LNCaP clone FGC (cell line): ENCODE data around the gene DNASE1L1.

Source experiments
- DNase-seq: peaks from one replicate; pipeline ENCODE4 v3.0.0-alpha.2; 2011; ENCODE audit warnings: low read depth
- H3K4me3 ChIP-seq: 2 replicates; pipeline ENCODE4 v1.5.1; 2011; ENCODE audit warnings: mild to moderate bottlenecking, low read depth, low read length, control low read depth
- TF ChIP-seq, protein P1 (sequence below): IDR thresholded peaks from 2 replicates; pipeline ENCODE4 v1.5.1; 2012; ENCODE audit warnings: mild to moderate bottlenecking; ENCODE audit not compliant: control insufficient read depth, insufficient read depth; ENCODE audit errors: extremely low read depth

DNASE1L1 gene

DNA sequence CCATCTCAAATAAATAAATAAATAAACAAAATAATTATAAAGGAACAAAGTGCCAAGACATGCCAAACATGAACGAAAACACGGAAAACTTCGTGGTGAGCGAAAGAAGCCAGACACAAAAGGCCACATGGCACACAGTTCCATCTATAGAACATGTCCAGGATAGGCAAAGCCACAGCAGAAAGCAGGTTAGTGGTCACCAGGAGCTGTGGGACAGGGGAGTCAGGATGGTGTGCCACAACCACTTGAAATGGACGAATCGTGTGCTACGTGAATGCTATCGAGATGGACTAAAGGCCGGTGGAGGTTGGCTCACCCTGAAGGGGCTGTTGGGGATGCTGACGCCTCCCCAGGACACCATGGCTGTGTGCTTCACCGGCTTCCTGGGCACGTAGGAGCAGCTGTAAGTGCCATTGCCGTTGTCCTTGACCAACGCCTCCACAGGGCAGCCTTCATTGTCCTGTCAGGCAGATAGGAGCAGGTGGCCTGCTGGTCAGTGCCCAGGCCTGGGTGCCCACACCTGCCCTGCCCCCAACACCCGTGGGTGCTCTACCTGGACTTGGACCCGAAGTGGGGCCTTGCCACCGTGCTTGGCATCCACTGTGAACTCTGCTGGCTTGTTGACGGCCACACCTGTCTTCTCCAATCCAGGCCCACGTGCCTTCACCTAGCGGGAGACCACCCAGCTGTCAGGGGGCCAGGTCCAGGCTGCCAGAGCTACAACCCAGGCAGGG, 45.2 kb downstream of the DNASE1L1 start:
- TF ChIP-seq, protein P1, sequence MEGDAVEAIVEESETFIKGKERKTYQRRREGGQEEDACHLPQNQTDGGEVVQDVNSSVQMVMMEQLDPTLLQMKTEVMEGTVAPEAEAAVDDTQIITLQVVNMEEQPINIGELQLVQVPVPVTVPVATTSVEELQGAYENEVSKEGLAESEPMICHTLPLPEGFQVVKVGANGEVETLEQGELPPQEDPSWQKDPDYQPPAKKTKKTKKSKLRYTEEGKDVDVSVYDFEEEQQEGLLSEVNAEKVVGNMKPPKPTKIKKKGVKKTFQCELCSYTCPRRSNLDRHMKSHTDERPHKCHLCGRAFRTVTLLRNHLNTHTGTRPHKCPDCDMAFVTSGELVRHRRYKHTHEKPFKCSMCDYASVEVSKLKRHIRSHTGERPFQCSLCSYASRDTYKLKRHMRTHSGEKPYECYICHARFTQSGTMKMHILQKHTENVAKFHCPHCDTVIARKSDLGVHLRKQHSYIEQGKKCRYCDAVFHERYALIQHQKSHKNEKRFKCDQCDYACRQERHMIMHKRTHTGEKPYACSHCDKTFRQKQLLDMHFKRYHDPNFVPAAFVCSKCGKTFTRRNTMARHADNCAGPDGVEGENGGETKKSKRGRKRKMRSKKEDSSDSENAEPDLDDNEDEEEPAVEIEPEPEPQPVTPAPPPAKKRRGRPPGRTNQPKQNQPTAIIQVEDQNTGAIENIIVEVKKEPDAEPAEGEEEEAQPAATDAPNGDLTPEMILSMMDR = no peak
- DNase-seq = no peak
- no peak overlapping the region for H3K4me3 ChIP-seq

DNA sequence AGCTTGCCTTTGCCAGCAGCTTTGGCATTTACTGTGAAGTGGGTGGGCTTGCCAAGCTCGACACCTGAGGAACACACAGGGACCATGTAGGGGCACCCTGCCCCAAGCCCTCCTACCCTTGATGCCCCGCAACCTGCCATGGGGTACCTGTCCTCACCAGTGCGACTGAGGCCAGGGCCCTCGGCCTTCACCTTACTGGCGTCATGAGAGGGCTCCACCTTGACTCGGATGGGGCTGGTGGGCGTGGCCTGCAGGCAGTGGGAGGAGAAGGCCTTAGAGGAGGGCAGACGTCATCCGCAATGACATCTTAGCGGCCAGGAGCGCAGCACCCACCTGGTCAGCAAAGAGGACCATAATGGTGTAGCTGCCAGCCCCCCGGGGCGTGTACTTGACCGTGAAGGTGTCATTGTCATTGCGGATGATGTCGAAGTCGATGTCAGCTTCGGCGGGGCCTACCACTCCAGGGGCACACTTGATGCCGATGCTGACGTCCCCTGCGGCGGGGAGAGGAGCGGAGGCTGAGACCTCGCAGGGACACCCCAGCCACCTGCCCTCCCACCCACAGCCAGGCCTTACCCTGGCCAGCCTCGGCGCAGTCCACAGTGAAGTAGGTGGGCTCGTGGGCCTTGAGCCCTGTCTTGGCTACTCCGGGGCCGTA, 46.8 kb downstream of the DNASE1L1 start:
- no peak overlapping the region for H3K4me3 ChIP-seq
- DNase-seq = no peak
- TF ChIP-seq, protein P1 = no peak

DNA sequence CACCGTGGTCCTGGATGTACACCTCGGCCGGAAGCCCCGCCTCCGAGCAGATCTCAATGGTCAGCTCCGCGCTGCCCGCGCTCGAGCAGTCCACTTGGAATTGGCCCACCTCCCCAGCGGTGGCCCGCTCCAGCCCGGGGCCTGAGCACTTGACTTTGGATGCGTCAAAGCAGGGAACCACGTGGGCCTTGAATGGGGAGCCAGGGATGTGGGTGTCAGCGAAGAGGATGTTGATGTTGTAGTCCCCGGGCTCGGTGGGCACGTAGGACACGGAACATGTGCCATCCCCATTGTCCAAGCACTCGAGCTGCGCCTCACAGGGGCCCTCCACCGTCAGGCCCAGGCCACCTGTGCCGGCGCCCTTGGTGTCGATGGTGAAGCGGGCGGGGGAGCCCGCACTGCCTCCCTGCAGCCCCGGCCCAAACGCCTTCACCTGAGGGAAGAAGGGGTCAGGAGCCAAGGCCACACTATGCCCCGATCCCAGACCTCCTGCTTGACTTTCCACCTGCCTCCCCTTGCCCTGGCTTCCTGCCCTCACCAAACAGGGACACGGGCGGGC, 48.8 kb downstream of the DNASE1L1 start:
- no peak for DNase-seq
- TF ChIP-seq, protein P1 = no peak
- no peak overlapping the region for H3K4me3 ChIP-seq

DNA sequence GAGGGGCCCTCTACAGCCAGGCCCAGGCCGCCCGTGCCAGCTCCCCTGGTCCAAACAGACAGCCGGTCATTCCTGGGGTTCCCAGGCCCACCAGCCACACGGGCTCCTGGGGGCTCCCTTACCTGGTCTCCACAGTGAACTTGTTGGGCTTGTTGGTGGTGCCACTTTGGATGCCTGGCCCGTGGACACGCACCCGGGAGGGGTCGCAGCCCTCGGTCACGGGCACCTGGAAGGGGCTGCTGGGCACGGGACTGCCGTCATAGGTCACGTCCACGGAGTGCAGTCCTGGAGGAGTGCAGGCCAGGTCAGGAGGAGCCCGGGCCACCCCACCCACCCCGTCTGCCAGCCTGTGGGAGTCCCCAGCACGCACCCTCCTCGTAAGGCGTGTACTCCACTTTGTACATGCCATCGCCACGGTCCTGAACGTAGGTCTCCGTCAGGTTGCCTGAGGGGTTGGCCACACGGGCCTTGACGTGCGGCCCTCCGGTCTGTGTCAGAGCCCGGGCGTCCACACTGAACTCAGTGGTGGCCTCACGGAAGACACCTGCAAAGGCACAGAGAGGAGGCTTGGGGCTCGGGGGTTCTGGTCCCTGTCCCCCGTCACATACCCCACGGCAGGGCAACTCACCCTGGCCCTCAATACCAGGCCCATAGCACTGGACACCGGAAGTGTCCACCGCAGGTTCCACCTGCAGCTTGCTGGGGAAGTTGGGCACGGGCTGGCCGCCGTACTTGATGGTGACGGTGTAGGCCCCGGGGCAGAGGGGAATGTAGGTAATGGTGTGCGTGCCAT, 49.5 kb downstream of the DNASE1L1 start:
- no peak for DNase-seq
- TF ChIP-seq, protein P1 = no peak

DNA sequence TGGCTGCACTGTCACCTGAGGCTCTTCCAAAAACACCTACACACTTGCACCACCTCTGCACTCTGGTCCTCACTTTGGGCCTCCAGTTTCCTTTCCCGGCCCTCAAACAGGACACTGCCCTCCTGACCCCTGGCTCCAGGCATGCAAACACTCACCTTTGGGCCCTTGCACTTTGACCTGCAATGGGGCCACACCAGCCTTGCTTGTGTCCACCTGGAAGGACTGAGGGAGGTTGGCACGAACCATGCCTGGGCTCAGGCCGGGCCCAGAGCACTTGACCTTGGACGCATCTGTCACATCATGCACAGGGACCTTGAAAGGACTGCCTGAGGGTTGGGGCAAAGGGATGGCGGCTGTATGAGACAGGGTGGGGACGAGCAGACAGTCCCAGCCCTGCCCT, 50.2 kb downstream of the DNASE1L1 start:
- no peak overlapping the region for H3K4me3 ChIP-seq
- TF ChIP-seq, protein P1 = no peak
- DNase-seq = no peak

More for the DNA sequence above, 49.5 kb downstream of the DNASE1L1 start:
- no peak overlapping the region for H3K4me3 ChIP-seq

DNA sequence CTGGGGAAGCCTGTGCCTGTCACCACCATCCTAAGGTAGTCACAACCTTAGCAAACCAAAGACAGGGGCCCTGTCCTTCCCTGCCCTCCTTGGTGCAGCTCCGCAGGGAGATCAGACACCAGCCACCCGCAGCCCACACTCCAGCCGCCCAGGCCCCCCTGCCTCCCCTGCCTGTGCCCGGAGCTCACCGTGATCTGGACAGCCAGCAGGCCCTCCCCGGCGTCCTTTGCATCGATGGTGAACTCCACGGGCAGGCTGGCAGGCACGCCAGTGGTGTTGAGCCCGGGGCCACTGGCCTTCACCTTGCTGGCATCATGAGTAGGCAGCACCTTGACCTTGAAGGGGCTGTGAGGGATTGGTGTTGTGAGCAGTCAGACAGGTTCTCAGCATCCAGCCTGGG, 51.0 kb downstream of the DNASE1L1 start:
- TF ChIP-seq, protein P1 = no peak
- DNase-seq = no peak
- H3K4me3 ChIP-seq = no peak overlapping the region
